Measurements from ENCODE around the gene TNNC1. TPM values are rescaled to one million over a fixed set of nuclear protein-coding genes. Genes with fewer than 3 reads are reported as not detected.
A peak's percentile ranks its signal among the peaks of the same experiment; 100 is the strongest.

TNNC1 gene
- total and polyA plus RNA-seq, 2 of the 13 experiments (the other 11 are each of a cell fraction or from before 2014, with no cell fraction given), result 11.8 to 36.4 TPM

GRCh38 chr3:52429779-52430415 is 23.9 kb downstream of the TNNC1 start (continued):
- TF ChIP-seq ZNF362 (CRISPR knock-in tag; IDR thresholded peaks at IDR 0.05; ENCODE audit: borderline replicate concordance), result peak; percentile 85
- peak; percentile 85 for TF ChIP-seq RXRA (CRISPR knock-in tag; IDR thresholded peaks at IDR 0.05)
- TF ChIP-seq NBN (conservative IDR thresholded peaks at IDR 0.05), result no peak
- TF ChIP-seq ZNF773 (CRISPR knock-in tag; IDR thresholded peaks at IDR 0.05; ENCODE audit: borderline replicate concordance), result no peak
- TF ChIP-seq HIVEP1 (CRISPR knock-in tag; IDR thresholded peaks at IDR 0.05), result peak; percentile 86
- TF ChIP-seq ZHX2 (IDR thresholded peaks at IDR 0.05; ENCODE audit: low read depth), result peak; percentile 84
- TF ChIP-seq ZHX2 (CRISPR knock-in tag; IDR thresholded peaks at IDR 0.05; ENCODE audit: borderline replicate concordance), result no peak
- TF ChIP-seq ZNF124 (CRISPR knock-in tag; IDR thresholded peaks at IDR 0.05), result peak; percentile 79
- peak; percentile 92 for TF ChIP-seq ZNF33B (CRISPR knock-in tag; IDR thresholded peaks at IDR 0.05)
- TF ChIP-seq HOXD1 (CRISPR knock-in tag; IDR thresholded peaks at IDR 0.05), result no peak
- no peak for TF ChIP-seq ZNF75D (CRISPR knock-in tag; IDR thresholded peaks at IDR 0.05; ENCODE audit: borderline replicate concordance)
- TF ChIP-seq ZFP36L1 (CRISPR knock-in tag; IDR thresholded peaks at IDR 0.05), result peak; percentile 51; the same call in 1 of the 2 replicates
- peak; percentile 84; the same call in 1 of the 2 replicates for TF ChIP-seq YEATS4 (CRISPR knock-in tag; IDR thresholded peaks at IDR 0.05; ENCODE audit: borderline replicate concordance)
- no peak for TF ChIP-seq THYN1 (CRISPR knock-in tag; IDR thresholded peaks at IDR 0.05; ENCODE audit: borderline replicate concordance, low read depth)
- TF ChIP-seq SSRP1 (CRISPR knock-in tag; IDR thresholded peaks at IDR 0.05), result 0 out of 2 replicates have a peak, but pooled peaks have one; percentile 8
- TF ChIP-seq KLF13 (CRISPR knock-in tag; IDR thresholded peaks at IDR 0.05), result no peak
- TF ChIP-seq FOXA3 (CRISPR knock-in tag; IDR thresholded peaks at IDR 0.05), result peak; percentile 81
- TF ChIP-seq POLR2AphosphoS5 (IDR thresholded peaks at IDR 0.05; ENCODE audit: low read depth, low read length), result peak; percentile 30; the same call in 1 of the 2 replicates
- peak; percentile 65; the same call in 1 of the 2 replicates for TF ChIP-seq PRDM10 (CRISPR knock-in tag; IDR thresholded peaks at IDR 0.05; ENCODE audit: low read depth)
- no peak for TF ChIP-seq ZBTB1 (CRISPR knock-in tag; IDR thresholded peaks at IDR 0.05; ENCODE audit: borderline replicate concordance)

Data from HepG2 (cell line).